Ovary (tissue), 3 donors: ENCODE data around the gene SPA17.

ENCODE experiments used
- EP300 ChIP-seq: sonication (generic); formaldehyde crosslinking; IDR thresholded peaks from one replicate; pipeline ENCODE4 v1.6.1; 2017; ENCODE audit warnings: antibody characterized with exemption
- TF ChIP-seq, protein P1 (sequence below), 3 donors: fragments of 450-650 bp in 2 of 3; fragments of 200-600 bp in 1 of 3; IDR thresholded peaks; one replicate each; pipeline versions ENCODE4 v1.5.1 to v1.8.0; 2016 to 2022; ENCODE audit warnings: antibody characterized with exemption in 3 of 3, mild to moderate bottlenecking in 1 of 3
- donor health status: DM: no; HTN: no; CAD: no.

DNA sequence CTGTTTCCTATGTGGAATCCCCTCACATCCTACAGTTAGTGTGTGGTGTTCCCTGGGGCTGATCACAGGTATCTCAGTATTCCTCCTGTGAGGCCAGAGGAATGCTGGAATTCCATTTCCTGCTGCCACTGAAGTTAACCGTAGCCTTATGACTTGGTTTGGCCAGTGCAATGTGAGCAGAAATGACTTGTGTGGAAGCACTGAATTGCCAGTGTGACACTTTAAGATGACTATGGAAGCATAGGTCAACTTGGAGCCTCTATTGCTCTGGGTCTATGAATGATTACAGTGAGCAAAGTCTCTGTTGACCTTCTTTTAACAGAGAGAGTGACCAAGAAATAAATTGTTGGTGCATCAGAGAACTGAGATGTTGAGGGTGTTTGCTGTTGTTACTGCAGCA, 34.5 kb upstream of the SPA17 start:
- TF ChIP-seq, protein P1, sequence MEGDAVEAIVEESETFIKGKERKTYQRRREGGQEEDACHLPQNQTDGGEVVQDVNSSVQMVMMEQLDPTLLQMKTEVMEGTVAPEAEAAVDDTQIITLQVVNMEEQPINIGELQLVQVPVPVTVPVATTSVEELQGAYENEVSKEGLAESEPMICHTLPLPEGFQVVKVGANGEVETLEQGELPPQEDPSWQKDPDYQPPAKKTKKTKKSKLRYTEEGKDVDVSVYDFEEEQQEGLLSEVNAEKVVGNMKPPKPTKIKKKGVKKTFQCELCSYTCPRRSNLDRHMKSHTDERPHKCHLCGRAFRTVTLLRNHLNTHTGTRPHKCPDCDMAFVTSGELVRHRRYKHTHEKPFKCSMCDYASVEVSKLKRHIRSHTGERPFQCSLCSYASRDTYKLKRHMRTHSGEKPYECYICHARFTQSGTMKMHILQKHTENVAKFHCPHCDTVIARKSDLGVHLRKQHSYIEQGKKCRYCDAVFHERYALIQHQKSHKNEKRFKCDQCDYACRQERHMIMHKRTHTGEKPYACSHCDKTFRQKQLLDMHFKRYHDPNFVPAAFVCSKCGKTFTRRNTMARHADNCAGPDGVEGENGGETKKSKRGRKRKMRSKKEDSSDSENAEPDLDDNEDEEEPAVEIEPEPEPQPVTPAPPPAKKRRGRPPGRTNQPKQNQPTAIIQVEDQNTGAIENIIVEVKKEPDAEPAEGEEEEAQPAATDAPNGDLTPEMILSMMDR (IDR thresholded peaks at IDR 0.05) = no peak
- no peak for TF ChIP-seq EP300
